HCT116 (cell line): ENCODE data around the gene LRRK2. TPM values are rescaled to one million over a fixed set of nuclear protein-coding genes. Genes with fewer than 3 reads are reported as not detected.

Source experiments
- ATAC-seq: fragments of 200-7000 bp; cut with Tn5 transposase; 2 replicates; pipeline ENCODE4 v1.9.1; 2020; ENCODE audit warnings: mild to moderate bottlenecking, moderate library complexity
- BruUV-seq: library from RNA; stranded (reverse); fragments of 400-500 nt; replicated peaks from 2 replicates; lab custom pipeline; 2021; lab: Mats Ljungman, UMichigan
- CTCF ChIA-PET: fragments of 300-600 bp; sonication (Branson Sonifier 250); formaldehyde crosslinking; loops from one replicate; lab custom pipeline; 2021; ENCODE audit warnings: antibody characterized with exemption; lab: Charles Lee
- POLR2A ChIA-PET: fragments of 300-600, 350-600 bp; sonication (Branson Sonifier 250); formaldehyde crosslinking; loops from one replicate; lab custom pipeline; 2021; ENCODE audit warnings: antibody characterized with exemption; lab: Charles Lee
- RAD21 ChIA-PET, 2 experiments: fragments of 300-600 bp; sonication (Branson Sonifier 250); formaldehyde crosslinking; loops; one replicate each; lab custom pipeline; 2023; ENCODE audit warnings: low total read pairs in 2 of 2; ENCODE audit not compliant: uncharacterized antibody in 2 of 2, unreplicated experiment in 2 of 2, low non-redundant PET in 1 of 2; lab: Charles Lee
- DNase-seq: peaks from one replicate; pipeline ENCODE4 v3.0.0-alpha.2; 2010; ENCODE audit warnings: low read depth, low spot score
- H2AFZ ChIP-seq: fragments of 200-600 bp; shearing (Covaris generic), sonication (generic); 2 replicates; pipeline ENCODE4 v1.6.1; 2017; ENCODE audit warnings: low read depth, mixed run types, mixed read lengths, antibody characterized with exemption, low read length; ENCODE audit not compliant: poor library complexity, severe bottlenecking
- H3K27ac ChIP-seq: 2 replicates; pipeline ENCODE4 v1.5.1; 2012; ENCODE audit warnings: low read depth, low read length
- H3K27me3 ChIP-seq: fragments of 200-600 bp; sonication (generic); 2 replicates; pipeline ENCODE4 v1.6.1; 2016; ENCODE audit warnings: mixed run types, low read length, mixed read lengths; ENCODE audit not compliant: insufficient read depth
- H3K36me3 ChIP-seq, 2 experiments: fragments of 200-500 bp in 1 of 2; fragments of 200-600 bp in 1 of 2; sonication (Bioruptor generic) in 1 of 2; sonication (generic) in 1 of 2; 2 replicates each; pipeline versions ENCODE4 v1.5.1 to v1.6.1; 2014 to 2016; ENCODE audit warnings: low read length in 2 of 2, inconsistent platforms in 1 of 2, mixed read lengths in 1 of 2, mixed run types in 1 of 2; ENCODE audit not compliant: insufficient read depth in 2 of 2, control insufficient read depth in 1 of 2
- H3K4me1 ChIP-seq, 2 experiments: fragments of 200-600 bp in 1 of 2; sonication (generic) in 1 of 2; 2 replicates each; pipeline versions ENCODE4 v1.5.1 to v1.6.1; 2012 to 2017; ENCODE audit warnings: low read length in 2 of 2, inconsistent platforms in 1 of 2, mild to moderate bottlenecking in 1 of 2, mixed read lengths in 1 of 2, mixed run types in 1 of 2, moderate library complexity in 1 of 2; ENCODE audit not compliant: insufficient read depth in 2 of 2, control insufficient read depth in 1 of 2
- H3K4me2 ChIP-seq: fragments of 200-600 bp; sonication (generic); 2 replicates; pipeline ENCODE4 v1.6.1; 2017; ENCODE audit warnings: mixed run types, low read length, mixed read lengths
- H3K4me3 ChIP-seq, 2 experiments: fragments of 200-600 bp in 1 of 2; sonication (generic) in 1 of 2; replicated peaks in 1 of 2; 2 replicates each; pipeline ENCODE4 v1.5.1; 2011 to 2016; ENCODE audit warnings: low read length in 2 of 2, control low read depth in 1 of 2, low read depth in 1 of 2, mild to moderate bottlenecking in 1 of 2, mixed read lengths in 1 of 2, mixed run types in 1 of 2
- H3K79me2 ChIP-seq: fragments of 200-600 bp; sonication (generic); 2 replicates; pipeline ENCODE4 v1.6.1; 2017; ENCODE audit warnings: mild to moderate bottlenecking, mixed run types, low read length, moderate library complexity, mixed read lengths; ENCODE audit not compliant: insufficient read depth
- H3K9ac ChIP-seq: fragments of 200-600 bp; sonication (generic); 2 replicates; pipeline ENCODE4 v1.6.1; 2016; ENCODE audit warnings: low read length, mixed read lengths
- H3K9me2 ChIP-seq: fragments of 200-600 bp; sonication (generic), shearing (Covaris generic); 2 replicates; pipeline ENCODE4 v1.6.1; 2017; ENCODE audit warnings: mixed run types, mild to moderate bottlenecking, moderate library complexity; ENCODE audit not compliant: insufficient read depth
- H3K9me3 ChIP-seq, 2 experiments: fragments of 200-500 bp in 1 of 2; fragments of 200-600 bp in 1 of 2; sonication (Bioruptor generic) in 1 of 2; sonication (generic) in 1 of 2; 2 replicates each; pipeline ENCODE4 v1.6.1; 2014 to 2017; ENCODE audit warnings: low read length in 2 of 2, mixed read lengths in 2 of 2, inconsistent platforms in 1 of 2, low read depth in 1 of 2, mild to moderate bottlenecking in 1 of 2, mixed run types in 1 of 2, moderate library complexity in 1 of 2; ENCODE audit not compliant: control insufficient read depth in 1 of 2, insufficient read depth in 1 of 2
- H4K20me1 ChIP-seq: fragments of 200-600 bp; sonication (generic), shearing (Covaris generic); 2 replicates; pipeline ENCODE4 v1.6.1; 2017; ENCODE audit warnings: mixed run types, mild to moderate bottlenecking, moderate library complexity; ENCODE audit not compliant: insufficient read depth
- CEBPB ChIP-seq: IDR thresholded peaks from 2 replicates; pipeline ENCODE4 v1.6.1; 2012; ENCODE audit warnings: low read depth
- EZH2 ChIP-seq: fragments of 200-600 bp; sonication (generic); IDR thresholded peaks from 2 replicates; pipeline ENCODE4 v1.6.1; 2017; ENCODE audit warnings: antibody characterized with exemption, mixed run types
- FOSL1 ChIP-seq: IDR thresholded peaks from 2 replicates; pipeline ENCODE4 v1.6.1; 2012; ENCODE audit warnings: low read depth
- POLR2A ChIP-seq: IDR thresholded peaks from 2 replicates; pipeline ENCODE4 v1.7.0; 2011; ENCODE audit warnings: borderline replicate concordance; ENCODE audit not compliant: insufficient read depth, insufficient read length; ENCODE audit errors: extremely low read depth
- POLR2AphosphoS5 ChIP-seq: IDR thresholded peaks from 2 replicates; pipeline ENCODE4 v1.6.1; 2011; ENCODE audit warnings: mild to moderate bottlenecking, low read depth, low read length, moderate library complexity
- RAD21 ChIP-seq: IDR thresholded peaks from 2 replicates; pipeline ENCODE4 v1.6.1; 2012; ENCODE audit warnings: low read depth, mild to moderate bottlenecking
- TCF7L2 ChIP-seq: IDR thresholded peaks from 2 replicates; pipeline ENCODE4 v1.7.0; 2011; ENCODE audit warnings: borderline replicate concordance, inconsistent platforms; ENCODE audit not compliant: insufficient read depth, insufficient read length; ENCODE audit errors: extremely low read depth
- ZFX ChIP-seq: fragments of 450-650 bp; IDR thresholded peaks from 2 replicates; pipeline ENCODE4 v1.6.1; 2017
- intact Hi-C: fragments of 100-400 bp; cut with micrococcal nuclease; formaldehyde crosslinking; loops from 2 replicates; pipeline ENCODE4 v1.10.0; 2022
- total RNA-seq: library from RNA; stranded (reverse); gene quantifications from one replicate; pipeline ENCODE4 v1.2.1, GENCODE V29; 2021; ENCODE audit not compliant: unreplicated experiment
- TF ChIP-seq, protein P1 (sequence below), 3 experiments: fragments of 200-600 bp in 1 of 3; sonication (generic) in 1 of 3; IDR thresholded peaks in 2 of 3; conservative IDR thresholded peaks in 1 of 3; 2 replicates each; pipeline ENCODE4 v1.5.1; 2012 to 2017; ENCODE audit warnings: low read depth in 2 of 3, low read length in 2 of 3, antibody characterized with exemption in 1 of 3, borderline replicate concordance in 1 of 3, control low read depth in 1 of 3, mild to moderate bottlenecking in 1 of 3, mixed read lengths in 1 of 3, mixed run types in 1 of 3, moderate library complexity in 1 of 3; ENCODE audit not compliant: insufficient read depth in 1 of 3
- TF ChIP-seq, protein P2 (sequence below): IDR thresholded peaks from 2 replicates; pipeline ENCODE4 v1.6.1; 2011; ENCODE audit warnings: mild to moderate bottlenecking, low read length, moderate library complexity; ENCODE audit not compliant: insufficient replicate concordance; ENCODE audit errors: extremely low read depth
- TF ChIP-seq, protein P3 (sequence below): IDR thresholded peaks from 2 replicates; pipeline ENCODE4 v1.6.1; 2012

Gene LRRK2
- total RNA-seq, 1 experiment from 2014 or later = 0.20 TPM

DNA sequence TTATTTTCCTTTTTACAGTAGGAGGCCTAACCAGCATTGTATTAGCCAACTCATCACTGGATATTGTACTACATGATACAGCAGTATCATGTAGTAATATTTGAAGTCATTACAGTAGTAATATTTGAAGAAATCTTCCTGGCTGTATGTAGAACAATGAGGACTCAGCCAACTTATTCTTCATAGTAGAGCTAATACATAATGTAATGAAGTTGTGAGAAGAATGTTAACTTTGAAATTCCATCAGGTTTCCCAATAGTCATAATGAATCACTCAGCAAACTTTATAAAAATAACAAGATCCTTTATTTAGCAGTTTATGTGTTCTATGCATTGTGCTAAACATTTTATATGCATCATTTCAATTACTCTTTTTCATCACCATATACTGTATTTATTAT, 61.8 kb downstream of the LRRK2 start:
- Histone ChIP-seq H3K4me2 (no peak overlapping the region), H3K9me2 (no peaks in the 10 kb centered on the region), H4K20me1 (no peaks in the 10 kb centered on the region), H3K4me3 (no peak overlapping the region), H3K4me1 (no peaks in the 10 kb centered on the region), H3K36me3 (no peaks in the 10 kb centered on the region), H3K27me3 (no peaks in the 10 kb centered on the region), H2AFZ (no peak overlapping the region), H3K79me2 (no peaks in the 10 kb centered on the region), H3K9ac (no peak overlapping the region), H3K9me3 (no peaks in the 10 kb centered on the region), H3K27ac (no peak overlapping the region)
- BruUV-seq = no TSS peak
- DNase-seq = no peak
- POLR2A ChIA-PET = no interaction called here
- ATAC-seq = no peak
- CTCF ChIA-PET = no interaction called here
- RAD21 ChIA-PET = no interaction called here
- TF ChIP-seq, protein P1, sequence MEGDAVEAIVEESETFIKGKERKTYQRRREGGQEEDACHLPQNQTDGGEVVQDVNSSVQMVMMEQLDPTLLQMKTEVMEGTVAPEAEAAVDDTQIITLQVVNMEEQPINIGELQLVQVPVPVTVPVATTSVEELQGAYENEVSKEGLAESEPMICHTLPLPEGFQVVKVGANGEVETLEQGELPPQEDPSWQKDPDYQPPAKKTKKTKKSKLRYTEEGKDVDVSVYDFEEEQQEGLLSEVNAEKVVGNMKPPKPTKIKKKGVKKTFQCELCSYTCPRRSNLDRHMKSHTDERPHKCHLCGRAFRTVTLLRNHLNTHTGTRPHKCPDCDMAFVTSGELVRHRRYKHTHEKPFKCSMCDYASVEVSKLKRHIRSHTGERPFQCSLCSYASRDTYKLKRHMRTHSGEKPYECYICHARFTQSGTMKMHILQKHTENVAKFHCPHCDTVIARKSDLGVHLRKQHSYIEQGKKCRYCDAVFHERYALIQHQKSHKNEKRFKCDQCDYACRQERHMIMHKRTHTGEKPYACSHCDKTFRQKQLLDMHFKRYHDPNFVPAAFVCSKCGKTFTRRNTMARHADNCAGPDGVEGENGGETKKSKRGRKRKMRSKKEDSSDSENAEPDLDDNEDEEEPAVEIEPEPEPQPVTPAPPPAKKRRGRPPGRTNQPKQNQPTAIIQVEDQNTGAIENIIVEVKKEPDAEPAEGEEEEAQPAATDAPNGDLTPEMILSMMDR (IDR thresholded peaks at IDR 0.05 in 2 of 3, conservative IDR thresholded peaks at IDR 0.05 in 1 of 3; ENCODE audit: borderline replicate concordance in 1 of 3, insufficient read depth in 1 of 3, low read depth in 2 of 3, low read length in 2 of 3) = no peak
- TF ChIP-seq FOSL1 (no peak), POLR2AphosphoS5 (no peak), EZH2 (no peak), ZFX (no peak), POLR2A (no peak), TCF7L2 (no peak), CEBPB (no peak), RAD21 (no peak)
- TF ChIP-seq, protein P2, sequence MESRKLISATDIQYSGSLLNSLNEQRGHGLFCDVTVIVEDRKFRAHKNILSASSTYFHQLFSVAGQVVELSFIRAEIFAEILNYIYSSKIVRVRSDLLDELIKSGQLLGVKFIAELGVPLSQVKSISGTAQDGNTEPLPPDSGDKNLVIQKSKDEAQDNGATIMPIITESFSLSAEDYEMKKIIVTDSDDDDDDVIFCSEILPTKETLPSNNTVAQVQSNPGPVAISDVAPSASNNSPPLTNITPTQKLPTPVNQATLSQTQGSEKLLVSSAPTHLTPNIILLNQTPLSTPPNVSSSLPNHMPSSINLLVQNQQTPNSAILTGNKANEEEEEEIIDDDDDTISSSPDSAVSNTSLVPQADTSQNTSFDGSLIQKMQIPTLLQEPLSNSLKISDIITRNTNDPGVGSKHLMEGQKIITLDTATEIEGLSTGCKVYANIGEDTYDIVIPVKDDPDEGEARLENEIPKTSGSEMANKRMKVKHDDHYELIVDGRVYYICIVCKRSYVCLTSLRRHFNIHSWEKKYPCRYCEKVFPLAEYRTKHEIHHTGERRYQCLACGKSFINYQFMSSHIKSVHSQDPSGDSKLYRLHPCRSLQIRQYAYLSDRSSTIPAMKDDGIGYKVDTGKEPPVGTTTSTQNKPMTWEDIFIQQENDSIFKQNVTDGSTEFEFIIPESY = no peak
- TF ChIP-seq, protein P3, sequence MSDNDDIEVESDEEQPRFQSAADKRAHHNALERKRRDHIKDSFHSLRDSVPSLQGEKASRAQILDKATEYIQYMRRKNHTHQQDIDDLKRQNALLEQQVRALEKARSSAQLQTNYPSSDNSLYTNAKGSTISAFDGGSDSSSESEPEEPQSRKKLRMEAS = no peak
- intact Hi-C loops = no loop called here
